Stimulated activated CD4-positive, alpha-beta T cell treated with anti-CD3 and anti-CD28 coated beads, Interleukin-12 subunit alpha, Interleukin-12 subunit beta, amount 100 ng/mL, for 48 hours (primary cell): ENCODE data around the gene RTN4.
A peak's percentile ranks its signal among the peaks of the same experiment; 100 is the strongest.
"Not testable (repeated sequence)": the region's sequence is repeated elsewhere in the genome, so short reads cannot be mapped to it uniquely, and the experiment has no call there.

Experiments used
- DNase-seq, 3 donors: peaks; one replicate each; pipeline ENCODE4 v3.0.0-alpha.2; 2020; ENCODE audit warnings: low read depth in 2 of 3, low spot score in 1 of 3

Gene RTN4

DNA sequence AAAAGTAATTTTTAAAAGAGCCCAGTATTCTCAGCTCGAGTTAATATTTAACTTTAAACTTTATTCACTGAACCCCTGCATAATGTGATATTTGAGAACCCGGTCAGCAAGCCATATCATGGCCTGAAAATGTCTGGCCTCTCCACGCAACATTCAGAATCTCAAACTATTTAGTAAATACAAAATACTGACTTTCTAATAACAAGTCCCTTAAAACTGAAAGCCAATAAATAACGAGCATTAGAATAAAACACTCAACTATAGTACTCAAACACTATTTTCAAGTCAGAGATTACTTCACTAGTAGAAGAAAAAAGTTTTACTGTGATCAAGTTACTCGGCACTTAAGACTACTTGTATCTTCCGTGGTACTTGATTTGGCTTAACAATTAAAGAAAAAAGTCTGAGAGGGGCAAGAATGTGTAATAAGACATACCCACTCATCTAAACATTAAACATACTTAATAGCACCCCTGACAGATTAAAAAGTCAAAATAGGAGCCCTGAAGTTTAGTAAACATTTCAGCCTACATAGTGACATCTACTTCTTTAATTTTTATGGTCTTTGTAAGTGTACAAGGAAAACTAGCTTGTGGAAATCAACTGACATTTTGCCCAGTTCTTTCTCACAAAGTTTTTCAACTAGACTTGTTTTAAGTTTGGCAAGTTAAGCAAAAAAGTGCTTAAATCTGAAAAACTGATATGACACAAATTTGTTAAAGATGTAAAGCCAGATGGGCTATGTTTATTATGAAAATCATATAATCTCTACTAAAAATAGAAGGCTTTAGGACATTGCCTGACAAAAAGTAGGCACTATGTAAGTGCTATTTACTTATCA lies 38.2 kb downstream of the RTN4 start:
- no peak for DNase-seq

DNA sequence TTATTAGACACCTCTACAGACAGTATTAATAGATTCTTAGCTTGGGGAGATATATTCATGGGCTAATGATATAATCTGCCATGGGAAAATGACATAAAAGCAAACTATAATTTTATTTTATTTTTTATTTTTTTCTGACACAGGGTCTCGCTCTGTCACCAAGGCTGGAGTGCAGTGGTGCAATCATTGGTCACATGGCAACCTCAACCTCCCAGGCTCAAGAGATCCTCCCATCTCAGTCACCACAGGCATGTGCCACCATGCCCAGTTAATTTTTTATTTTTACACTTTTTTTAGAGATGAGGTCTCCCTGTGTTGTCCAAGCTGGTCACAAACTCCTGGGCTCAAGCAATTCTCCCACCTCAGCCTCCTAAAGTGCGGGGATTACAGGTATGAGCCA lies 39.3 kb downstream of the RTN4 start:
- DNase-seq: no peak

DNA sequence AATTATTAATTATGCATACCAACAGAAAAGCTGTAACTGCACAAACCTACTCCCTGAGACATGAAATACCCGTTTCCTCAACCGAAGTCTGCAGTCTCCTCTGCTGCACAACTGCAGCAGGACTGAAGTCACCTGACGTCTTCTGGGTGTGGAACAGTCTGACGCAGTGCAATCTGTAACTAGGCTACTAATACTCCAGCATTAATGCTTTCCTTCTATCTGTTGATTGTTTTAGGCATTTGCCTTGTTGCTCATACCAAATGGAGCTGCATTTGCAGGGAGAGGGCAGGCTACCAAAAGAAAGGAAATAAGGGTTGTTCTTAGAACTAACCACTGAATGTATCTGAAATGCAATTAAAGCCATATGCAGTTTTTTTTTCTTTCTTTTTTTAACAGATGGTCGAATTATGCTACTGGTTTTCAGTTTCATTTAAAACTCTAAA lies 40.1 kb downstream of the RTN4 start:
- DNase-seq: peak in 1 of 3 donors; percentile 5

DNA sequence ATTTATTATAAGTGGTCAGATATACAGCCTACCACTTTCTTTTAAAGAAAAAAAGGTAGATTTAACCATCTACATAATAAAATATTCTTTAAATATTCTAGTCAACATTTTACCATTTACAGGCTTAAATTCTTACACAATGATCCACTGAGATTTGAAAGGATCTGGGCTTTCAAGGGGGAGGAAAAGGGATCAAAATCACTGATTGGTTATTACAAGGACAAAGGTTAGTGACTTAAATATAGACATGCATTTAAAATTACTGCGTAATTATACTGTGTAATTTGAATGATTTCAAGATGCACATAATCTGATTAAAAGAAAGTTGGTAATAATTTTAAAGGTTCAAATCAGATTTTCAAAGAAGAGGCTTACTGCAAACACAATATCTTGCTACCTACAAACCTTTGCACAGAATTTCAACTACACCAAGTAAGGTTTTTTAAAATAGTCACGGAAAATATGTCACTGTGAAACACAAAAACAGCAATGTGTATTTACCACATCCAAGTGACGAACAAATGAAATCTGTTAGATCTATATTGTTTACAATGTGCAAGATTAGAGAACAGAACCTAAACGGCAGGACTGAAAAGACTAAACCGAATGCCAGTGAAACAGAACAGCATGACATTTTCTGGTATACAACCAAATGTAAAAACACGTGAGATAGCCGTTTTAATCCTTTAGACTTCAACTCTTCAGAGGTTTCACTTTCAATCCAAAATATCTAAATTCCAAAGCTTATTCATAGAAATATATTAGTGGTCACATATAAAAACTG lies 40.8 kb downstream of the RTN4 start:
- DNase-seq: no peak

DNA sequence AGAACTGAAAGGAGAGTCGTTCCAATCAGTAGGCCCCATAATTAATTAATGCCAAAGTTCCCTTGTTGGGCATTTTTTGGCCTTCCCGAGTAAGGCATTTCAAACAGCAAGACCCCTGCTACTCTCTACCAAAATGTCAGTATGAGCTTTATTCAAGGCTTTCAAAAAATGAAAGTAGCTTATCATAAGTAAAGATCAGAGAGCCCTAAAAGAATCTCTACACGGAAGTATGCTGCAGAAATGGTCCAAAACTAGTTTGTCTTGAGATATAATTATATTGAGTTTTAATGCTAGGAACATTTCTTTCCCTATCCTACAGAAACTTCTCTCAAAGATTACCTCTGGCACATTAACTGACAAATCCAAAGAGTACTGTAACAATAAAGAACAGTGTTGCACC lies 43.9 kb downstream of the RTN4 start:
- DNase-seq: no peak

DNA sequence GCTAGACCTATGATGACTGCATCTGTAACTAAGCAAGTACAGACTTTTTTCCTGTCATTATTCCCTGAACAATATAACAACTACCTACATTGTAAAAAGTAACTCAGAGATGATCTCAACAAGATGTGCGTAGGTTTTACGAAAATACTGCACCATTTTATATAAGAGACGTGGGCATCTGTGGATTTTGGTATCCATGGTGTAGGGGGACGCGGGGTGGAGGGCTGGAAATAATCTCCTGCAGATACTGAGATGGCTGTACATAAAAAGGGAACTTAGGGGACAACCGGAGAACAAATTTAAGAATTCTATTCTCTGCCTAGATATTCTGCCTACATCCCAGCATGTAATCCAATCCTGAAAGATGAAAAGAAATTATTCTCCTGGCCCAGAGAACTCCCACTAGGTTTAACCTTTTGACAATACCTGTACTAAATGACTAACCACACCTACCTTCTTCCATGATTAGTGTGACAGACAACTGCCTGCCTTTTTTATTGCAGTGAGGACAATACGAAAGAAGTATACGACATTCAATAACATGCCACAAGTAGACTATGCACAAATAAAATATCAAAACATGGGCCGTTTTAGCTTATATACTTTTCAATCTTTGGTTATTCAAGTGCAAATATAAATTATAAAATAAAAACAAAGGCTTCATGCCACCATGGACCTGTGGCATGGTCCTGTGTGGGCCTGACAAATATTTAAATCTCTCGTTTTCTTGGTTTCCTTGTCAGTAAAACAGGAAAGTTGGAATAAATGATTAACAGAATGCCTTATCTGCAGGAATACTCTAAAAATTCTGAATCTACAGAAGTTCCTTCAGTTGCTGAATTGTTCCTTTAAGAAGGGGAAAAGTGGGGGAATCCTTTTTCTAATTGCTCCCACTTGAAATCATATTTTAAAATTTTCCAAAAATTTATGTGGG lies 46.3 kb downstream of the RTN4 start:
- no peak for DNase-seq

DNA sequence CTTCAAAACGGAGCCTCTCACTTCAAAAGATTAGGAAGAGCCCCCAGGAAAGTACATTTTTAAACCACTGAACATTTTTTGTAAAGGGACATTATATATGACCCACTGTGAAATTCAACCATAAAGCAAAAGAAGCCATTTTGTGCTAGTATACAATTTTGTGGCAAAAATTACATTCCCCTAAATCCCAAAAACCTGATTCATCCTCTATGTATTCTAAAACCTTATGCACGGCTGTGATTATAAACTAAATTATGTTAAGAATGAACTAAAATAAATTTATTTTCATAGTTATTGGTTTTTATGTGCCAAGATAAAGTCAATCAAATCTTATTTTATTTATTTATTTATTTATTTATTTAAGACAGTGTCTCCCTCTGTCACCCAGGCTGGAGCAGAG lies 48.5 kb downstream of the RTN4 start:
- no peak for DNase-seq

DNA sequence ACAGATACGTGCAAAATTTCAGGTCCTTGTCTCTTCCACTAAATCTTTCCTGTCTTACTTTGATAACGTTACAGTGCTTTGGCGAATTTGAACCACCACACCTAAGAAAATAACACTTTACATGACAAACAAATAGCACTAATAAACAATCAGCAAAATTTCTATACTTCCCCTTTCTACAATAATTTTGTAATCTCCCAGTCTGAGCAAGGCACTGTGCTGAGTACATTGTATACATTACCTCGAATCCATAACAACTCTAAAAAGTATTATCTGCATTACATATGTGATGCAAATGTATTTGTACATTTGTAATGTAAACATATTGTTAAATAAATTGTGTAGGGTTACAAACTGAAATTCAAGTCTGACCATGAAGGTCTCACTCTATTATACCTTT lies 49.9 kb downstream of the RTN4 start:
- no peak for DNase-seq

DNA sequence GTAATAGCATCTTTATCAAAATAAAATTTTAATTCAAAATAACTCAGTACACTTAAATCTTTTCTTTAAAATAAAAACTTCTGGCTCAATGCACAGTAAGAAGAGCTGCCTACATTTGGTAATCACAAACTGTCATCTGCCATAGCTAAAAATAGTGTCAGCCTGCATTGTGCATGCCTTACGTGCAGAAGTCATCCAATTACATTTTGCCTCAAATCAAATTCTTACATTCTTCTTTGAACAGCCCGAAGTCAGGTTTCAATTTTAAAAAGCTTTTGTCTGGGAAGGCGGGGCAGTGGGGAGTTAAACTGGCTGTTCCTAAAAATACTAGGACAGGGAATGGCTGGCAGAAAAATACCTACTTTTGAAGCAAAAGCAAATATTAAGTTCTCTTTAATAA lies 51.1 kb downstream of the RTN4 start:
- DNase-seq: no peak

DNA sequence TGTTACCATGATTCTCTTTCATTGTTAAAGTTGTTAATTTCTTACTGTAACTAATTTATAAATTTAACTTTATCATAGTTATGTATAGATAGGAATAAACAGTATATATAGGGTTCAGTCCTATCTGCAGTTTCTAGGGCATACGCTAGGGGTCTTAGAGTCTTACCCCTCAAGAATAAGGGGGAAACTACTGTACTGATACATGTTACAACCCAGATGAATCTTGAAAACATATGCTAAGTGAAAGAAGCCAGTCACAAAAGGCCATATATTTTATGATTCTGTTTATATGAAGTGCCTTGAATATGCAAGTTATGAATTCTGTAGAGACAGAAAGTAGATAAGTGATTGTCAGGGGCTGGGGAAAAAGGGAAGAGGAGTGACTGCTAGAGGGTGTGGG lies 52.4 kb downstream of the RTN4 start:
- no peak for DNase-seq

DNA sequence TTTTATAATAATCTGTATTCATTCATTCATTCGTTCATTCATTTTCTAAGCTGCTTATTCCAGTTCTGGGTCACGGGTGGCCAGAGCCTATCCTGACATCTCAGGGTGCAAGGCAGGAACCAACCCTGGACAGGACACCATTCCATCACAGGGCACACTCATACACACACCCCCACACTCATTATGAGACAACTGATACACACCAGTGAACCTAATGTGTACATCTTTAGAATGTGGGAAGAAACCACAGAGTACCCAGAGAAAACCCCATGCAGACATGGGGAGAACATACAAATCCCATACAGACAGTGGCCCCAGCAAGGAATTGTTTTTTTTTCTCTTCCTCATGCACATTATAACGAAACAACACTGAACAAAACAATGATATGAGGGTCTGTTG lies 54.7 kb downstream of the RTN4 start:
- DNase-seq: no peak

DNA sequence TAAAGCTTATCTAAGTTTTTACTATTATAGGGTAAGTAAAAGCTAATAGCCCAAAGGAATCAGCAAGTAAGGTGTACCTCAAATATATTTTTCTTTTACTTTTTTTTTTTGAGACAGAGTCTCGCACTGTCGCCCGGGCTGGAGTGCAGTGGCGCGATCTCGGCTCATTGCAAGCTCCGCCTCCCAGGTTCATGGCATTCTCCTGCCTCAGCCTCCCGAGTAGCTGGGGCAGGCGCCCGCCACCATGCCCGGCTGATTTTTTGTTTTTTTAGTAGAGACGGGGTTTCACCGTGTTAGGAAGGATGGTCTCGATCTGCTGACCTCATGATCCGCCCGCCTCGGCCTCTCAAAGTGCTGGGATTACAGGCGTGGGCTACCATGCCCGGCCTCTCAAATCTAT lies 59.6 kb downstream of the RTN4 start:
- DNase-seq: not testable (repeated sequence)

DNA sequence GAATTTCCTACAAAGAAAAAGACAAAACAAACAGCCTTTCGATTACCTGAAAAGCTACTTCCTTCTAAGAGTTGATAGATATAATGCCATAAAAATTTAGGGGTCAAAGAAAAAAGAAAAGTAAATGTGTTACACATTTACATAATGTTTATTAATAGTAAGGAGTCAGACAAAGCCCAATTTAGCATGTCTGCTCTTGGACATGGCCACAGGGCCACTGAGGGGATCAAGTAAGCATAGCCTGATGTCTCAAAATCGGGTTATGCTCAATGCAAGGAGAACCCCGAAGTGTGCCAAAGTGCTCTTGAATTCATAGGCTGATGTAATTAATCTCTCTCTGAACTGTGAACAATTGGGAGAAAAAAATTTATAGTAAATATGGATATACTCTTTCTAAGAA lies 61.6 kb downstream of the RTN4 start:
- no peak for DNase-seq

DNA sequence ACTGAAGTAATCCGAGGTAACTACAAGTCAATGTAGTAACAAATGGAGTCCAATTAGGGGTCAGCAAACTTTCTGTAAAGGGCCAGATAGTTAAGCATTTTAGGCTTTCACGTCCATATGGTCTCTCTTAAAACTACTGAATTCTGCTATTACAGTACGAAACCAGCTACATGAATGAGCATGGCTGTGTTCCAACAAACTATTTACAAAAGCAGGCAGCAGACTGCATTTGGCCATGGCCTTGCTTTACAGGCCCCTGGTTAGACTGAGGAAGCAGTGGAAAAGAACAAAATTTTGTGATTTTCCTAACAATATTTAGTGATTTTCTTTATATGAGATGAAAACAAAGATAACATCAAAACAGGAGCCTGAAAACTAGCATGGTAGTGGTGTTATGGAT lies 64.0 kb downstream of the RTN4 start:
- no peak for DNase-seq

DNA sequence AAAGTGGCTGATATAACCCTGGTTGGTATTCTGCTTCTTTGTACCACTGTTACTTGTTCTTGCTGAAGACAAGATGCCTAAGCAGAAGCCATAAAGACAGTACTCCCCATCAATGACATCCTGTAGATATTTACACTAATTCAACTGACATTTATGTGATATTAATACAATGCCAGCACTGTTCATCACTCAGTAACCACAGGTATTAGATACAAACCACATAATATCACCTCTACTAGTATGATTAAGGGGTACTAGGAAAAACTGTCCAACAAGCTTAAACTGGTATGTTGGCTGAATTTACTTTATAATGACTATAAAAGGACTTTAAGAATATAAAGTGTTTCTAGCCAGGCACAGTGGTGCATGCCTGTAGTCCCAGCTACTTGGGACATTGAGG lies 65.8 kb downstream of the RTN4 start:
- DNase-seq: no peak

DNA sequence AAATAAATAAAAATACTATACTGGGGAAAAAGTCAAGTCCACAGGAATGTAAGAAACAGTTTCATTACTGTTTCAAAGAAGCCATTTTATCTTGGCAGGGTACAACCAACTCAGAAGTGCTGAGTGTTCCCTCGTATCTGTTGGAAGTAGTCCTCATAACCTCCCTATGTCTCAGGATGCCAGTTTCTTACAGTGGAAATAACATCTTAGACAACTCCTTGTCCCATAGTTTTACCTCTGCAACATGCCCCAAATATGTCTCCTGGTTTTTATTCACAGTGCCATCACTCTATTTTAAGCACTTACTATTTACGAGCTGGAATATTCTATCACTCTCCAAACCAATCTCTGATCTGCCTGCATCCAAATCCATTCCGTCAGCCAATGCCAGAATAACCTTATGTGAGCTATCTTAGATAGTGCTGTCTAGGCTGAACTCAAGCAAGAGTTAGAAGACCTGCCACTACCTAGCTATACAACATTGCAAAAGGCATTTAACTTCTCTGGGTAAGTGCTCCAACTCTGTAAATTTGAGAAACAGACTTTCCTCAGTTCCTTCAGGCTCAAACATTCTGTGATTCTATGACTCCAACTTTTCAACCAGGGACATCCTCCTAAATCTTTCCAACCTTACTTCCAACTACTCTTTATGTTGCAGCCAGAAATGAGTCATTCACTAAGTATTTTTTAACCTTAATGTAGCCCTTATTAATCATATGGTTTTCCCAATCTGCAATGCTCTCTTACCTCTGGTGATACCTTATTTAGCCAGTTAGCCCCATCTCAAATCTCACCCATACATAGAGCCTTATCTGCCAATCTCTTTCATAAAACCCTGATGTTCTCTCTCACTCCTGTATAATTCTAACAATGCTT lies 66.7 kb downstream of the RTN4 start:
- no peak for DNase-seq

DNA sequence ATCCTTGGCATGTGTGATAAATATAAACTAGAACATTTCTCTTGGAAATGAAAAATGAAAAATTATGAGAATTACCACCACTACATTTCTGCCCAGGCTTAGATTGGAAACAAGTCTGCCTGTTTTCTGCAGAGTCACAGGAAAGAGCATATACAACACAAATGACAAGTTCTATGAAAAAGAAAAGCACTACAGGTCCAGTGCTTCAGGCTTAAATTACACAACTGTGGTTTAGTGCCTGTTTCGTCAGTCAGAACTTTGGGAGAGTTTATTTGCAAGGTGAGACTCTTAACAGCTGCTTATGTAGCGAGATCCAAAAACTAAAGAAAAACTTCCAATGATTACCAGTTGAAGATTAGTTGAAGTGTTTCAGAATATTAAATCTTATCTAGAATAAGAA lies 68.9 kb downstream of the RTN4 start:
- DNase-seq: no peak

DNA sequence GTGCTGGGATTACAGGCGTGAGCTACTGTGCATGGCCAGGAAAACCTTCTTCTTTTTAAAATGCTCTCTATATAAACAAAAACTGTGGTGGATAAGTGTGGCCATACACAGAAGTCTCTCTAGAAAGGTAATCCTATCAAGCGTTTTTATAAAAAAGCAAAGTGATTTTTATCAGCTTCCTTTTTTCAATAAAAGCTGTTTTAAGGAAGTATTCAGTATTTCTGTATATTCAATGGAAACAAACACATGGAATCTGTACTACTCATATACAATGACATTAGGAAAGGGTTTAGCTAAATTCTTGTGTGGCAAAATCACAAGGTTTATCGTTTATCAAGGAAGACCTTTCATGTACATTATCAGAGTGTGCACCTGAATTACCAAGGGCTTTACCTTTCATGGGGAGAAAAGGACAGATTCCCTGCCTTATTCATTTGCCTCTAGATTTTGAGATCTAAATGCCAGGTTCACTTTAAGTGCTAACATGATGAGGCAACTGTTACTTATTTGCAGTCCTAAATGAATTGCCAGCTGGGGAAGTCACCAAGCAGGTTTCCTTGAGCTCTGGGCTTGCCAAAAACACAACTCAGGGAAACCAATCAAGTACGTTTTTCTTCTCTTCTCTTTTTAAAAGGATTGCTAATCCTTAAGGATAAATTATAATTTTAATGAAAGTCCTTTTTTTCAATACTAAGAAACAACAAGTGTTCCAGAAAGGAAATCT lies 70.8 kb downstream of the RTN4 start:
- no peak for DNase-seq

DNA sequence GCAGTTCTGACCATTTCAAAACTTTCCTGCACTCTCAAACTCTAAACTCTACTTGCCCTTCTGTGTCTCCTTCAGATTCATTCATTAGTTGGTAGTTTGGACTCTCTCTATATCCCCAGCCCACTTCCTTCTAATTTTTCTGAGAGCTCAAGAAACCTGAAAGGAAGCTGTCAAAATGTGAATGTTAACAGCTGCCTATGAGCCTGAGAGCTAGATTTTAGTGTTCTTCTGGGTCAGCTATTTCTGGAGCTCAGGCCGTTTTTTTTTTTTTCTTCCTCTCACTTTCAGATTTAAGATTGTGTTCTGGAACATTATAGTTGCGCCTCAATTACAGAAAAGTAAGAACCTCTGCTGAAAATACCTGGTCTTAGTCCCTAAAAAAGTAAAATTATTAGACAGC lies 73.1 kb downstream of the RTN4 start:
- DNase-seq: no peak
